Measurements from ENCODE around the gene RNF214.
"Not testable (repeated sequence)": the region's sequence is repeated elsewhere in the genome, so short reads cannot be mapped to it uniquely, and the experiment has no call there.

Gene RNF214

DNA sequence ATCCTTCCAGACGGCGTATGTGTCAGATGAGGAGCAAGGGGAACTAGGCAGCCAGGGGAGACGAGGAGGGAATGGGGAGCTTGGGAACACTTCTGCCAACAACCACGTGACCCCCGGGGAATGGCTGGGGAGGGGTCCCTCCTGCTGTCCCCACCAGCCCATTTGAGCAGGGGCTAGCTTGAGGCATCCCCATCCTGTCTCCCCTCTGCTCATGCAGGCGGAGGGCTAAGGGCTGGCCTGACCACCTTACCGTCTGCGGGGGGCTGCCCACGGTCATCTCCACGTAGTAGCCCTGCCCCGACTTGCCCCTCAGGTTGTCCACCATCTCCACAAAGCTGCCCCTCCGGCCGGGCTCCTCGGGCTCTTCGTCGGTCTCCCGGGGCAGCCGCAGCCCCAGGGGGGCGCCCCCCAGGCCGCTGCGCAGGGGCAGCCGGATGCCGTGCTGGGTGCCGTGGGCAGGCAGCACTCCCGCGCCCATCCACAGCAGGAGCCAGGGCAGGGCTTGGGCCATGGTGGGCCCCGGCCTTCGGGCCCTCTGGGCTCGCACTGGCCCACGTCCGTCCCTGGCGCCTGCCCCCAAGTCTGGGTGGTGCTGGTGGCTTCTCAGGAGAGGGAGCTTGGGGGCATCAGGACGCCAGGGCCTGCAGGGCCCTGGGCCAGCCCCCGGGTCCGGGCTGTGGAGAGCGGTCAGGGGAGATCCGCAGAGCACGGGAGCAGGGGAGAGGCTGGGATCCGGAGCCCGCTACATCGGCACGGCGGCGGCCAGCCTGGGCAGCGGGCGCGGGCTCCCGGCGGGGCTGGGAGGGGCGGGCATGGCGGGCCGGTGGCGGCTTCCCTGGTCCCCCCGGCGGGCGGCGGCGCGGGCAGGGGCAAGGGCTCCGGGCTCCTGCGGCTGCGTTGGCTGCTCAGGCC lies 83.1 kb downstream of the RNF214 start:
- DNase-seq (ENCODE audit: low spot score) = no peak

- DNase-seq (ENCODE audit: low spot score) = peak; percentile 92
Observed at GRCh38 chr11:117316197-117316961, 83.9 kb downstream of the RNF214 start, which contains the start of gene BACE1. BACE1 (minus strand) TSS chr11:117316256; CDS start chr11:117315795, 461 bp downstream.

- DNase-seq (ENCODE audit: low spot score) = no peak
Observed at GRCh38 chr11:117318738-117319137, 86.3 kb downstream of the RNF214 start.

DNA sequence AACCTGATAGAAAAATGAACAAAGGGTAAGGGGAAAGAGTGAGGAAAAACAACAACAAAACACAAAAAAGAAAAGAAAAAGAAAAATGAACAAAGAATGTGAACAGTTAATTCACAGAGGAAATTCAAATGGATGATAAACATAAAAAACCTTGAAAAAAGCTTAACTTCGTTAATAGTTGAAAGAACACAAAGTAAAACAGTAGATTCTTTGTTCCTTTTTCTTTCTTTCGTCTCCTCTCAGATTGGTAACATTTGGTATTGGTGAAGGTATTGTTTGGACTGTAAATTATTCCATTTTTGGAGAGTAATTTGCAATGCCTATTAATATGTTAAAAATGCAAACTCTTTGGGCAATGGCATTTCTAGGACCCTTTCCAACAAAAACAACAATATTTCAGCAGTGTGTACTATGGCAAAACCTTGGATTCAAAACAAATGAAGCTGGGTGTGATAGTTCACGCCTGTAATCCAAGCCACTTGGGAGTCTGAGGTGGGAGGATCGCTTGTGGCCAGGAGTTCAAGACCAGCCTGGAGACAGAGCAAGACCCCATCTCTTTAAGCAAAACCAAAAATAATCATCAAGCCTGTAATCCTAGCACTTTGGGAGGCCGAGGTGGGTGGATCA lies 86.9 kb downstream of the RNF214 start:
- DNase-seq (ENCODE audit: low spot score) = no peak

DNA sequence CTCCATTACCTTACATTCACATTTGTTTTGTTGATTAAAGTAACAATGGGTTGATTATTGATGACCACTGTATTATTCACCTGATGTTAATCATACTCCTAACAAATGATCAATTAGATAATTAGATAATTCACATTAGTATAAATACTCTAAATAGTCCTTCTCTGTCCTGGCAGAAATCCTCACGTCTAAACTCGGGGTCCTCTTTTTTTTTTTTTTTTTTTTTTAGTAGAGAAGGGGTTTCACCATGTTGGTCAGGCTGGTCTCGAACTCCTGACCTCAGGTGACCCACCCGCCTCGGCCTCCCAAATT lies 94.7 kb downstream of the RNF214 start:
- DNase-seq (ENCODE audit: low spot score) = not testable (repeated sequence)

DNA sequence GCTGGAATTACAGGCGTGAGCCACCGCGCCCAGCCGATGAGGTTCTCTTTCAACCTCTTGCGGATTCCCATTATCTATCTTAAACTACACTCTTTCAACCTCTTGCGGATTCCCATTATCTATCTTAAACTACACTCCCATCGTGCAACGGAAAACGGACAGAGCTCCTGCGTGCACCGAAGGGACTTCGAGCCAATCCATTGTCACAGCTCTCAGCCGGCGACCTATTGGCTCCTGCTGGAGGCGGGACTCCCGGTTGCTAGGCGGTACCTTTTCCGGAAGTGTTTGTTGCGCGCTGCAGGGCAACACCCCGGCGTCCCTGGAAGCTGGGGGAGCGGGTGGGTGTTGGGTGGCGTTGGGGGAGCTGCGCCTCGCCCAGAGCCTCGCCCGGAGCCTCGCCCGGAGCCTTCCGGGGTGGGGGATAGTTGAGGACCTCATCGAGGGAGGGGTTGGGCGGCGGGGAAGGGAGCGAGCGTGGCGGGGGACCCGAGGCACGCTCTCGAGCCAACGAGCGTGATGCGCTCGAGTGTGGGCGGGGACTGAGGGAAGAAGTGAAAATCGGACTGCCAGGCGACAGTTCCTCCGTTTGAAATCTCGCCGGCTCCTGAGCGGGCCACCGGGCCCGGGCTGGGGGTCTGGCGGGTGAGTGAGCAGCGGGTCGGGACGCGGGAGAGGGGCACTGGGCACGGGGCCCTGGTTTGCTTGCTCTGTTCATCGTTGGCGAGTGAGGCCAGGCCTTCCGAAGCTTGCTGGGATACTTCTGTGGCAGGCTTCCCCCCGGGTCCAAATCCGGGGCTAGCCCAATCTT lies 95.3 kb downstream of the RNF214 start, which contains the start of gene CEP164:
Gene CEP164 (plus strand): TSS at position 288 of the 808 bp plus-strand sequence. CDS start 10,733 bp downstream, outside the sequence.
- peak; percentile 94 for DNase-seq (ENCODE audit: low spot score)

DNA sequence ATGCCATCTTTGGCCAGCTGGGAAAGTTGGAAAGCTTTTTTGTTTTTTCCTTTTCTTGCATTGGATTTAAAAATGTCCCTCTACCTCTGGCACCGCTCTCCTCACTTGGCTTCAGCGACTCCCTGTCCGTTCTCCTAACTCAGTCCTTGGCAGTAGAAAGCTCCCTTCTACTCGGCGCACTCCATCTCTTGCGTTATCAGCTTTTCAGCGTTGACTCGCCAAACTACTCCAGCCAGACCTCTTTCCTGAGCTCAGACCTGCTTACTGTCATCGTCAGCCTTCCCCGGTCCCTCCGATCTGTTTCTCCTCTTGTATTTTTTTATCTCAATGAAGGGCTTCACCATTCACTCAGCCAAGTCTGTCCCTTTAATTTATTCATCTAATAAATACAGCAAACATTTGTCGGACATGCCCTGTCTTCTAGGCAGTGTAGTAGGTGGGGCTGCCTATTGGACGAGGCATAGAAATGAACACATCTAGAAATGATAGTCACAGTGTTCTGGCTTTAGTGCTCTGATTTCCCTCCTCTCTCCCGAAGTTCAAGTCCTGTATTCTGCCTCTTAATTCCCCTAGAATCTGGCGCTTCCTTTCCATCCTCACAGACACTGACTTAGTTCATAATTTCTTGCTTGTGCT lies 96.0 kb downstream of the RNF214 start:
- peak; percentile 54 for DNase-seq (ENCODE audit: low spot score)

DNA sequence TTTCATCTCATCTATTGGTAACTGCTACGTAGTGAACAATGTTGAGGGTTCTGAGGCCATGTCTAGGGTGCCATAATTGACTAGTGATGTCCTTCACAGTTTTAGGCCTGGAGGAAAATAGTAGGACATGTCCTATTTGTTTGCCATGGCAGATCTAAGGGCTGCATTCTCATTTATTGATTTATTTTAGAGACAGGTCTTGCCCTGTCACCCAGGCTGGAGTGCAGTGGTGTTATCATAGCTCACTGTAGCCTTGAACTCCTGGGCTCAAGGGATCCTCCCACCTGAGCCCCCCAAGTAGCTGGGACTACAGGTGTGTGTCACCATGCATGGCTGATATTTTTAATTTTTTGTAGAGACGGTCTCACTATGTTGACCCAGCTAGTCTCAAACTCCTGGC lies 100.4 kb downstream of the RNF214 start:
- no peak for DNase-seq (ENCODE audit: low spot score)

GRCh38 chr11:117333917-117334316 lies 101.4 kb downstream of the RNF214 start:
- DNase-seq (ENCODE audit: low spot score) = no peak

GRCh38 chr11:117334896-117335295 lies 102.4 kb downstream of the RNF214 start:
- DNase-seq (ENCODE audit: low spot score) = no peak

GRCh38 chr11:117335399-117335798 lies 102.9 kb downstream of the RNF214 start:
- no peak for DNase-seq (ENCODE audit: low spot score)
